ENCODE results near the gene MED13L. TPM values are rescaled to one million over a fixed set of nuclear protein-coding genes. Genes with fewer than 3 reads are reported as not detected.

The MED13L gene
- total and polyA plus RNA-seq, 11 donors = 12.2 to 84.1 (median 60.2) TPM

DNA sequence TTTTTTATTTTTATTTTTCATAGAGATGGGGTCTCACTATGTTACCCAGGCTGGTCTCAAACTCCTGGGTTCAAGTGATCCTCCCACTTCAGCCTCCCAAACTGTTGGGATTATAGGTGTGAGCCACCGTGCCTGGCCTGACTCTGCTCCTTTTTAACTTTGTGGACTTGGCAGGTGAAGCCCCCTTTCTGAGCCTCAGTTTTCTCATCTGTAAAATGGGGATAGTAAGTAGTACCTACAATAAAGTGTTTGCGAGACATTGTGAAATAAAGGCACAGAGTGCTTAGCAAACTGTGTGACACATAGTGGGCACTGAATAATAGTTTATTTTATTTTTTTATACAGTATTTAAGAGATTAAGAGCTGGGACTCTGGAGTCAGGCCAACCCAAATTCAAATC lies 21.1 kb upstream of the MED13L start:
- no peak for DNase-seq
- Histone ChIP-seq H3K9me3 (no peaks in the 10 kb centered on the region), H3K27ac (no peak overlapping the region), H3K4me1 (peaks cover 0 to 30% (median 0%) of the 10 kb centered on the region in 12 donors), H3K27me3 (no peaks in the 10 kb centered on the region), H3K36me3 (no peaks in the 10 kb centered on the region), H3K4me3 (no peak overlapping the region)
- ATAC-seq = no peak
- intact Hi-C loops (cut with DNase I) = no loop called here
- no peak for TF ChIP-seq CTCF (IDR thresholded peaks at IDR 0.05)
- TF ChIP-seq POLR2A (IDR thresholded peaks at IDR 0.05) = no peak
- 96 to 100% (median 98%) methylated on average over 2 of the region's 2 CpGs for WGBS, 4 donors

- no peaks in the 10 kb centered on the region for H3K36me3 ChIP-seq
- H3K27ac ChIP-seq = no peak overlapping the region
- no peak for TF ChIP-seq POLR2A (IDR thresholded peaks at IDR 0.05)
- TF ChIP-seq CTCF (IDR thresholded peaks at IDR 0.05) = no peak
- intact Hi-C loops (cut with DNase I) = loop anchor here in 1 of 10 donors (1.0 kb wide), 1 partner anchor 18 kb away; no protein-coding TSS in a partner anchor
- no peak for ATAC-seq
- no peaks in the 10 kb centered on the region for H3K27me3 ChIP-seq
- DNase-seq = no peak
- 66 to 94% (median 78%) methylated on average over 3 of the region's 3 CpGs for WGBS, 4 donors
- peaks cover 0 to 17% (median 0%) of the 10 kb centered on the region in 12 donors for H3K4me1 ChIP-seq
- H3K4me3 ChIP-seq = no peak overlapping the region
- no peaks in the 10 kb centered on the region for H3K9me3 ChIP-seq
These were observed 19.8 kb upstream of the MED13L start for GRCh38 chr12:116297224-116297834.

DNA sequence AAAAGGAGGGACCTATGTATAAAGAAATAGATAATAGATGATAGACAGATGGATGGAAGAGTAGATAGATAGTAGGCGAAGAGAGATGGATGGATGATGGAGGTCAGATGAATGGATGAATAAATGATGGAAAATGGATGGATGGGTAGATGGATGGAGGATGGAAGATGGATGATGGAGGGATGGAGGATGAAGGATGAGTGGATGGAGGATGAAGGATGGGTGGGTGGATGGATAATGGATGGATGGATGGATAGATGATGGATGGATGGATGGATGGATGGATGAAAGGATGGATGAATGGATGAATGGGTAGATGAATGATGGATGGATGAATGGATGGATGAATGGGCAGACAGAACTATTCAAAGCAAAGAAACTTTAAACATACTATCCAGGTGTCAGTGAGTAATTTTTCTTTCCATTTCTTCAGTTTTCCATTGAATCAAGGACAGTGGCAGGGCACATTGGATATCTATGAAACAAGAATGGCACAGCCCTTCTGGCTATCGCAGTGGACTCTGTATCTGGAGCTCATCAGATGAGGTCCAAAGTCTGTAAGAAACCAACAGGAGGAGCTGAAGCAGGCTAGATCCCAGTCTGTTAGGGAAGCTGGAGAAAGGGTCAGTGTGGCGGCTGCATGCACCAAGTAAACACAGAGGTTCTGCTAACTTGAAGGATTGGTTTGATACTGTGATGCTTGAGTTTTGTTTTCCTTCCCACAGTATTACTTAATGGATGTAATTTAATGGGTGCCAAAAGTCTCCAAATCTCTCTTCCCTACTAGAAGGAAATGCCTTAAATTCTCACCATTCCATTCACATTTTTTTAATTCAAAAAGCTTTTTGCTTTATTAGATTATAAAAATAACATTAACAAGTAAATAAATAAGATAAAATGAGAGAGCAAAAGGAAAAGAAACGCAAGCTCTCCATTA lies 18.1 kb upstream of the MED13L start:
- no peak for ATAC-seq
- TF ChIP-seq POLR2A (IDR thresholded peaks at IDR 0.05) (no peak), CTCF (IDR thresholded peaks at IDR 0.05) (no peak)
- Histone ChIP-seq H3K4me3 (no peak overlapping the region), H3K9me3 (no peaks in the 10 kb centered on the region), H3K4me1 (peaks cover 0 to 16% (median 0%) of the 10 kb centered on the region in 12 donors), H3K36me3 (no peaks in the 10 kb centered on the region), H3K27ac (no peak overlapping the region), H3K27me3 (no peaks in the 10 kb centered on the region)
- WGBS, 4 donors = 73 to 94% (median 80%) methylated on average over 4 of the region's 4 CpGs
- DNase-seq = no peak
- intact Hi-C loops (cut with DNase I) = no loop called here

DNA sequence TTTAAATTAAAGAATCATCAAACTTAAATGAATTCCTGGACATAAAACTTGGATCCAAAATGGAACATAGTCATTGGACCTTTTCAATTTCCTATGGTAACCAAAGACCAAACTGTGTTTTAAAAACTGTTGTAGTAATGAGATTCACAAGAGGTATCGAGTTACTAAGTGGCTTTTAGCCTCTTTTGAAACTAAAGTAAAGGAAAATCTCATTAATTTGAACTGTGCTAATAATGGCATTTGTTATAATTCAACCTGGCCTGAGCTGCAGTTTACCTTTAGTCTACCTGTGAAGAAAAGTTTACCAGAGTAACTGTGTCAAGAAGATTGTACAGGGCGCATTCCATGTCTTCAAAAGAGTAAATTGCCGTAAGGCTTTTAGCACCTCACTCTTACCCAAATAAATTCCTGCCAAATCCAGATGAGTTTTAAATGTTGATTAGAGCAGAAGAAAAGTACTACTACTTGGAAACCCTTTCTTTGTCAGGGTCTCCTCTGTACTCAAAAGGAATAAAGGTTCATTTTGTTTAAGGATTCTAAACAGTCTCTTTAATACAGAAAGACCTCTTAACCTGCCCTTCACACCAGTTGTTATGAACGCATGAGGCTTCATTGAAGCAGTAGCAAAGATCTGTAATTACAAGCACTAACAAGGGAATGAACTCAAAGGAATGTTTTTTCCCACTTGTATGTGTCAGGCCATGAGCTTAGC lies 17.1 kb upstream of the MED13L start:
- Histone ChIP-seq H3K4me3 (no peak overlapping the region), H3K27me3 (no peaks in the 10 kb centered on the region), H3K27ac (no peak overlapping the region), H3K36me3 (no peaks in the 10 kb centered on the region), H3K4me1 (peaks cover 0 to 10% (median 0%) of the 10 kb centered on the region in 12 donors), H3K9me3 (no peaks in the 10 kb centered on the region)
- no peak for DNase-seq
- 94 to 96% (median 95%) methylated on average over 4 of the region's 4 CpGs for WGBS, 4 donors
- intact Hi-C loops (cut with DNase I) = no loop called here
- TF ChIP-seq POLR2A (IDR thresholded peaks at IDR 0.05) (no peak), CTCF (IDR thresholded peaks at IDR 0.05) (no peak)
- ATAC-seq = no peak

All from heart left ventricle (tissue), 16 donors.